Loucy (cell line): ENCODE measurements around the gene HCK.

ENCODE experiments used
- H2AFZ ChIP-seq: fragments of 200-600 bp; sonication (generic); 2 replicates; pipeline ENCODE4 v1.6.0; 2016; ENCODE audit warnings: antibody characterized with exemption, mild to moderate bottlenecking, low read length, moderate library complexity
- H3F3A ChIP-seq: fragments of 200-600 bp; 2 replicates; pipeline ENCODE4 v1.6.0; 2016; ENCODE audit warnings: antibody characterized with exemption, low read depth, mild to moderate bottlenecking
- H3K27me3 ChIP-seq: fragments of 200-600 bp; sonication (generic); 2 replicates; pipeline ENCODE4 v1.6.1; 2014; ENCODE audit warnings: low read length, mild to moderate bottlenecking; ENCODE audit not compliant: insufficient read depth, poor library complexity, severe bottlenecking
- H3K36me3 ChIP-seq: fragments of 200-600 bp; sonication (generic); 2 replicates; pipeline ENCODE4 v1.6.1; 2016; ENCODE audit warnings: low read length; ENCODE audit not compliant: insufficient read depth
- H3K4me1 ChIP-seq: fragments of 200-600 bp; sonication (generic); 2 replicates; pipeline ENCODE4 v1.5.1; 2014; ENCODE audit warnings: low read length, mild to moderate bottlenecking; ENCODE audit not compliant: insufficient read depth, poor library complexity, severe bottlenecking
- H3K4me2 ChIP-seq: fragments of 200-600 bp; sonication (generic); 2 replicates; pipeline ENCODE4 v1.6.0; 2014; ENCODE audit warnings: antibody characterized with exemption, low read length, low read depth, mild to moderate bottlenecking; ENCODE audit not compliant: poor library complexity, severe bottlenecking
- H3K4me3 ChIP-seq: fragments of 200-600 bp; sonication (generic); 2 replicates; pipeline ENCODE4 v1.5.1; 2014; ENCODE audit warnings: low read length, mild to moderate bottlenecking, mixed read lengths; ENCODE audit not compliant: poor library complexity, severe bottlenecking
- H3K79me2 ChIP-seq: fragments of 200-600 bp; sonication (generic); 2 replicates; pipeline ENCODE4 v1.6.1; 2014; ENCODE audit warnings: low read length; ENCODE audit not compliant: insufficient read depth
- H3K9ac ChIP-seq: fragments of 200-600 bp; sonication (generic); 2 replicates; pipeline ENCODE4 v1.6.0; 2014; ENCODE audit warnings: mild to moderate bottlenecking, low read depth, low read length, moderate library complexity; ENCODE audit not compliant: poor library complexity, severe bottlenecking
- H3K9me2 ChIP-seq: fragments of 200-600 bp; sonication (generic); replicated peaks from 2 replicates; pipeline ENCODE4 v1.6.1; 2016; ENCODE audit warnings: low read depth, low read length, mixed read lengths
- H3K9me3 ChIP-seq: fragments of 200-600 bp; sonication (generic); 2 replicates; pipeline ENCODE4 v1.6.1; 2014; ENCODE audit warnings: mild to moderate bottlenecking, antibody characterized with exemption, low read length, low read depth; ENCODE audit not compliant: insufficient read depth
- H4K20me1 ChIP-seq: fragments of 200-600 bp; sonication (generic); 2 replicates; pipeline ENCODE4 v1.6.0; 2014; ENCODE audit warnings: antibody characterized with exemption, low read length, mild to moderate bottlenecking; ENCODE audit not compliant: insufficient read depth, poor library complexity, severe bottlenecking
- EZH2phosphoT487 ChIP-seq: fragments of 200-600 bp; IDR thresholded peaks from 2 replicates; pipeline ENCODE4 v1.6.1; 2018; ENCODE audit warnings: antibody characterized with exemption, mild to moderate bottlenecking, moderate library complexity, borderline replicate concordance
- TF ChIP-seq, protein P1 (sequence below): fragments of 200-600 bp; sonication (generic); conservative IDR thresholded peaks from 2 replicates; pipeline ENCODE4 v1.5.1; 2014; ENCODE audit warnings: mild to moderate bottlenecking, antibody characterized with exemption, low read length

HCK gene

DNA sequence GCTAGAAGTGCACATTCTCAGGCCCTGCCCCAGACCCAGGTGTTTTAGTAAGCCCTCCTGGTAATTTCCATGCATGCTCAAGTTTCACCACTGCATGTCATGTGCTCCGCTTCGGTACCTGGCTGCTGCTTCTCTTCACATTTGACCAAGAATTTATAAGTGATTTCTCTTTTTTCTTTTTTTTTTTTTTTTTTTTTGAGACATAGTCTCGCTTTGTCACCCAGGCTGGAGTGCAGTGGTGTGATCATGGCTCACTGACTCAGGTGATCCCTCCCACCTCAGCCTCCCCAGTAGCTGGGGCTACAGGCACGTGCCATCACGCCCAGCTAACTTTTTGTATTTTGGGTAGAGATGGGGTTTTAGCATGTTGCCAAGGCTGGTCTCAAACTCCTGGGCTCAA is 73.5 kb downstream of the HCK start:
- Histone ChIP-seq H3K4me2 (no peak overlapping the region), H3K27me3 (no peaks in the 10 kb centered on the region), H3K9me2 (no peaks in the 10 kb centered on the region), H4K20me1 (peaks cover 3% of the 10 kb centered on the region), H2AFZ (no peak overlapping the region), H3K9ac (no peak overlapping the region), H3F3A (no peaks in the 10 kb centered on the region), H3K4me1 (no peaks in the 10 kb centered on the region), H3K79me2 (peaks cover 24% of the 10 kb centered on the region), H3K9me3 (no peaks in the 10 kb centered on the region), H3K36me3 (no peaks in the 10 kb centered on the region), H3K4me3 (no peak overlapping the region)
- TF ChIP-seq, protein P1, sequence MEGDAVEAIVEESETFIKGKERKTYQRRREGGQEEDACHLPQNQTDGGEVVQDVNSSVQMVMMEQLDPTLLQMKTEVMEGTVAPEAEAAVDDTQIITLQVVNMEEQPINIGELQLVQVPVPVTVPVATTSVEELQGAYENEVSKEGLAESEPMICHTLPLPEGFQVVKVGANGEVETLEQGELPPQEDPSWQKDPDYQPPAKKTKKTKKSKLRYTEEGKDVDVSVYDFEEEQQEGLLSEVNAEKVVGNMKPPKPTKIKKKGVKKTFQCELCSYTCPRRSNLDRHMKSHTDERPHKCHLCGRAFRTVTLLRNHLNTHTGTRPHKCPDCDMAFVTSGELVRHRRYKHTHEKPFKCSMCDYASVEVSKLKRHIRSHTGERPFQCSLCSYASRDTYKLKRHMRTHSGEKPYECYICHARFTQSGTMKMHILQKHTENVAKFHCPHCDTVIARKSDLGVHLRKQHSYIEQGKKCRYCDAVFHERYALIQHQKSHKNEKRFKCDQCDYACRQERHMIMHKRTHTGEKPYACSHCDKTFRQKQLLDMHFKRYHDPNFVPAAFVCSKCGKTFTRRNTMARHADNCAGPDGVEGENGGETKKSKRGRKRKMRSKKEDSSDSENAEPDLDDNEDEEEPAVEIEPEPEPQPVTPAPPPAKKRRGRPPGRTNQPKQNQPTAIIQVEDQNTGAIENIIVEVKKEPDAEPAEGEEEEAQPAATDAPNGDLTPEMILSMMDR: no peak
- TF ChIP-seq EZH2phosphoT487: no peak

DNA sequence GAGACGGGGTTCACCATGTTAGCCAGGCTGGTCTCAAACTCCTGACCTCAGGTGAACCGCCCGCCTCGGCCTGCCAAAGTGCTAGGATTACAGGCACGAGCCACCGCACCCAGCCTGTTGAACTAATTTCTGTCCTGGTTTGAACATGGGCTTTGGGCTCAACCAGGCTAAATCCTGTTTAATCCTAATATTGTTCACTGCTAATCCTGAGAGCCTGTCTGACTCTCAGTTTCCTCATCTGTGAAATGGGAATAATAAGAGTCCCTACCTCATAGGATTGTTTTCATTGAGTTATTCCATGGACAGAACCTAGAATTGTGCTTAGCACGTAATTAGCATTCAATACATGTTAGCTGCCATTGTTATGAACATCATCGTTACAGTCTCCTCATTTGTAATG is 74.9 kb downstream of the HCK start:
- Histone ChIP-seq H3F3A (no peaks in the 10 kb centered on the region), H3K9ac (no peak overlapping the region), H3K4me3 (no peak overlapping the region), H3K4me2 (no peak overlapping the region), H3K79me2 (peaks cover 31% of the 10 kb centered on the region), H3K9me3 (no peaks in the 10 kb centered on the region), H3K27me3 (no peaks in the 10 kb centered on the region), H3K9me2 (no peaks in the 10 kb centered on the region), H3K4me1 (no peaks in the 10 kb centered on the region), H2AFZ (no peak overlapping the region), H3K36me3 (no peaks in the 10 kb centered on the region), H4K20me1 (peaks cover 3% of the 10 kb centered on the region)
- no peak for TF ChIP-seq EZH2phosphoT487
- TF ChIP-seq, protein P1: no peak

- no peak overlapping the region for H3K9ac ChIP-seq
- no peaks in the 10 kb centered on the region for H3K27me3 ChIP-seq
- H3K9me2 ChIP-seq: no peaks in the 10 kb centered on the region
- H3K9me3 ChIP-seq: no peaks in the 10 kb centered on the region
- H3K4me3 ChIP-seq: no peak overlapping the region
- H3K79me2 ChIP-seq: peaks cover 31% of the 10 kb centered on the region
- TF ChIP-seq, protein P1: no peak
- no peak for TF ChIP-seq EZH2phosphoT487
- no peaks in the 10 kb centered on the region for H3K36me3 ChIP-seq
- H3K4me1 ChIP-seq: no peaks in the 10 kb centered on the region
- no peak overlapping the region for H3K4me2 ChIP-seq
- no peaks in the 10 kb centered on the region for H3F3A ChIP-seq
- no peak overlapping the region for H2AFZ ChIP-seq
- H4K20me1 ChIP-seq: peaks cover 3% of the 10 kb centered on the region
Observed at GRCh38 chr20:32127347-32127746, 75.3 kb downstream of the HCK start.
